Colonic mucosa (tissue), 4 donors: ENCODE measurements around the gene ZDHHC7. TPM values are rescaled to one million over a fixed set of nuclear protein-coding genes. Genes with fewer than 3 reads are reported as not detected.

ENCODE experiments used
- DNase-seq: peaks from one replicate; pipeline ENCODE4 v3.0.0-alpha.2; 2020
- H3K27ac ChIP-seq: fragments of 200-600 bp; one replicate; pipeline ENCODE4 v1.8.0; 2021
- H3K27me3 ChIP-seq: fragments of 200-600 bp; one replicate; pipeline ENCODE4 v1.8.0; 2021
- H3K36me3 ChIP-seq: fragments of 200-600 bp; one replicate; pipeline ENCODE4 v1.8.0; 2021
- H3K4me1 ChIP-seq: fragments of 200-600 bp; one replicate; pipeline ENCODE4 v1.8.0; 2021; ENCODE audit warnings: mild to moderate bottlenecking
- H3K4me3 ChIP-seq: fragments of 200-600 bp; one replicate; pipeline ENCODE4 v1.8.0; 2021
- H3K9ac ChIP-seq, 2 donors: one replicate each; pipeline ENCODE4 v1.7.0; 2013; ENCODE audit warnings: control low read depth in 2 of 2, low read depth in 2 of 2, low read length in 2 of 2
- H3K9me3 ChIP-seq: fragments of 200-600 bp; one replicate; pipeline ENCODE4 v1.8.0; 2021
- CTCF ChIP-seq: fragments of 200-600 bp; IDR thresholded peaks from one replicate; pipeline ENCODE4 v1.8.0; 2022; ENCODE audit warnings: antibody characterized with exemption, mild to moderate bottlenecking
- intact Hi-C: fragments of 100-400 bp; cut with DNase I; formaldehyde crosslinking; loops from one replicate; pipeline ENCODE4 v1.14.1; 2022
- total RNA-seq, 2 donors: library from RNA; stranded (reverse); fragmentation: NEBNext Ultra II Directional in 1 of 2; extraction: Animal tissue kit (Norgen Biotek cat#: 25700) in 1 of 2; gene quantifications; one replicate each; pipeline ENCODE4 v1.2.1, GENCODE V29; 2021
- donor health status: healthy.
- donor health status: DM: no; HTN: no; CAD: no.
- donor health status: DM: no; HTN: no; CAD: no.

Gene ZDHHC7
- total RNA-seq, 2 donors from 2014 or later: 55.1 to 67.8 TPM

DNA sequence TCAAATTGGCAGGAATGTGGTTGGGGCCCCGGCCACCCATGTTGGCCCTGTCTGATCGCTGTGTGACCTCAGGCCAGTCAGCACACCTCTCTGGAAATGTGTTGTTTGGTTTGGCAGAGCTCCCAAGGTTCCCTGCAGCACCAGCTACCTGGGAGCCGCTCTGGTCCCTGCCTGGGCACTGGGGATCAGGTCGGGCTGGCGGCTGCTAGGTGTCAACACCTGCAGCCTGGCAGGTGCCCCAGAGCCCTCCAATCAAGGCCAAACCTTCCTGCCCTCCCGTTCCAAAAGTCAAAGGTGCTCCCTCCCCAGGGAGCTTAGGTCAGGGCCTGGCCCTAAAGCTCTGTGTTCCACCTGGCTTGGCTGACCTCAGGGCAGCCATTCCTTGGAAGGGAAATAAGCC is 55.9 kb downstream of the ZDHHC7 start:
- no peak for DNase-seq

GRCh38 chr16:84953190-84953746 is 58.1 kb downstream of the ZDHHC7 start:
- intact Hi-C loops: loop anchor here (5.0 kb wide), 1 partner anchor 196 kb away; no protein-coding TSS in a partner anchor
- Histone ChIP-seq H3K4me1 (no peaks in the 10 kb centered on the region), H3K4me3 (no peak overlapping the region), H3K36me3 (no peaks in the 10 kb centered on the region), H3K9ac (no peak overlapping the region), H3K27ac (peak overlapping the region; percentile 13), H3K27me3 (no peaks in the 10 kb centered on the region), H3K9me3 (no peaks in the 10 kb centered on the region)
- DNase-seq: no peak
- no peak for TF ChIP-seq CTCF

More for the DNA sequence above, 55.9 kb downstream of the ZDHHC7 start:
- Histone ChIP-seq H3K9ac (no peak overlapping the region), H3K4me3 (no peak overlapping the region), H3K4me1 (no peaks in the 10 kb centered on the region), H3K9me3 (no peaks in the 10 kb centered on the region), H3K36me3 (no peaks in the 10 kb centered on the region), H3K27me3 (no peaks in the 10 kb centered on the region), H3K27ac (no peak overlapping the region)
- intact Hi-C loops: no loop called here
- TF ChIP-seq CTCF: no peak

GRCh38 chr16:84952335-84953189 is 58.8 kb downstream of the ZDHHC7 start:
- Histone ChIP-seq H3K27ac (peak overlapping the region; percentile 13), H3K27me3 (no peaks in the 10 kb centered on the region), H3K9ac (peak overlapping the region in 1 of 2 donors; percentile 19), H3K4me1 (no peaks in the 10 kb centered on the region), H3K36me3 (no peaks in the 10 kb centered on the region), H3K9me3 (no peaks in the 10 kb centered on the region), H3K4me3 (no peak overlapping the region)
- intact Hi-C loops: loop anchor here (5.0 kb wide), 1 partner anchor 195 kb away; no protein-coding TSS in a partner anchor
- peak; percentile 87 for DNase-seq
- TF ChIP-seq CTCF: peak; percentile 87

- Histone ChIP-seq H3K9ac (no peak overlapping the region), H3K27ac (no peak overlapping the region), H3K4me1 (no peaks in the 10 kb centered on the region), H3K36me3 (no peaks in the 10 kb centered on the region), H3K9me3 (no peaks in the 10 kb centered on the region), H3K4me3 (no peak overlapping the region), H3K27me3 (no peaks in the 10 kb centered on the region)
- TF ChIP-seq CTCF: no peak
- intact Hi-C loops: loop anchor here (5.0 kb wide), 1 partner anchor 194 kb away; no protein-coding TSS in a partner anchor
- no peak for DNase-seq
These were observed 60.4 kb downstream of the ZDHHC7 start for GRCh38 chr16:84950906-84951305.

GRCh38 chr16:84949772-84950436 is 61.4 kb downstream of the ZDHHC7 start:
- Histone ChIP-seq H3K9ac (no peak overlapping the region), H3K4me1 (no peaks in the 10 kb centered on the region), H3K9me3 (no peaks in the 10 kb centered on the region), H3K27me3 (no peaks in the 10 kb centered on the region), H3K4me3 (no peak overlapping the region), H3K27ac (no peak overlapping the region), H3K36me3 (no peaks in the 10 kb centered on the region)
- TF ChIP-seq CTCF: no peak
- intact Hi-C loops: loop anchor here (5.0 kb wide), 1 partner anchor 193 kb away; no protein-coding TSS in a partner anchor
- no peak for DNase-seq
